ENCODE measurements around the gene USP40. TPM values are rescaled to one million over a fixed set of nuclear protein-coding genes. Genes with fewer than 3 reads are reported as not detected.
A peak's percentile ranks its signal among the peaks of the same experiment; 100 is the strongest.

Gene USP40
- total RNA-seq, 2 experiments from 2014 or later = 5.5 to 6.0 TPM

DNA sequence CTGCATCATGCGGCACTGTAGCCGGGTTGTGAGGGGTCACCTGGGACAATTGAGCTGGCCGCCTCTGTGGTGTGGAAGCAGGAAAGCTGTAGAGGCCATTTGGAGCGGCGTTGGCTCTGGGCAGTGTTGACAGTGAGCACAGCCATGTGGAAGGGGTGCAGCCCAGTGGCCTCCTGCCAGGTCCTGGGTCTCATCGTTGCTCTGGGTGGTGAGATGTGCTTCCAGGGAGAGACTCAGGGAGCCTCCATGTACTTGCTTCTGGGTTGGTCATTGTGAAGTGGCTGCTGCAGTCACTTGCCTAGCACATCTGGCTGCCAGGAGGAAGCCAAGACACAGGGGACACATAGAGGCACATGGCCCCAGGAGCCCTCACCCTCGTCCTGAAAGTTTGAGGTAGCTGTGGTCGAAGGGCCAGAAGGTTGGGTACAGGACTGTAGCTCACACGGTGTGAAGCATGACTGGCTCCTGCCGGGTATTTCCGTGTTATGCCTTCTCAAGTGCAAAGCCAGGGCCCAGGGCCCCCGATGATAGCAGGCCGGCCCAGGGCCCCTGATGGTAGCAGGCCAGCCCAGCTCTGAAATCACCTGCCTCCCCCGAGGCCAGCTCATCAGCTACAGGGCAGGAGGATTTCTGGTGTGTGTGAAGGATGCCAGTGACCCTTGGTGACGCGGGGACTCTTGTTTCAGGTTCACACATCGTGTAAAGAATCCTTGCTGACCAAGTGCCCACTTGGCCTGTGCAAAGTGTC is 129.7 kb downstream of the USP40 start:
- H3K27me3 Mint-ChIP-seq = no peaks in the 10 kb centered on the region
- DNase-seq = no peak
- ChIA-PET POLR2A (no interaction called here), CTCF (interaction anchor here (0.7 kb wide), 1 partner anchor 22 kb away, joined by 3 read pairs; no protein-coding TSS in a partner anchor)
- H3K4me3 Mint-ChIP-seq = no peak overlapping the region
- H3K36me3 Mint-ChIP-seq (ENCODE audit: low read depth) = peaks cover 41% of the 10 kb centered on the region
- no peaks in the 10 kb centered on the region for H3K9me3 Mint-ChIP-seq
- H3K27ac Mint-ChIP-seq = peak overlapping the region; percentile 1
- H3K4me1 Mint-ChIP-seq = peaks cover 15% of the 10 kb centered on the region

DNA sequence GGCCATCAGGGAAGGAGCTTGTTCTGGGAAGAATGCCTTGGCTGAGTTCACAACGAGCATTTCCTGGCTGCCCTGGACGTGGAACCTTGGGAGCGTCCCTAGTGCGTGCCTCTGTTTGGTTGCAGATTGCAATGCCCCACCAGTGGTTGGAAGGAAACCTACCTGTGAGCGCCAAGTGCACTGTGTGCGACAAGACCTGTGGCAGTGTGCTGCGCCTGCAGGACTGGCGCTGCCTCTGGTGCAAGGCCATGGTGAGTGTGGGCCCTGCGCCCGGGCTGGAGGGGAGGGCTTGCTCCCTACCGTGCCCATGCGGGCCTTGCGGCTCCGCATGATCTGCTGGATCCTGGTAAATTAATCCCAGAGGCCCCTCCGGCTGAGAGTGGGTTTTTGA is 130.4 kb downstream of the USP40 start:
- no peaks in the 10 kb centered on the region for H3K9me3 Mint-ChIP-seq

DNA sequence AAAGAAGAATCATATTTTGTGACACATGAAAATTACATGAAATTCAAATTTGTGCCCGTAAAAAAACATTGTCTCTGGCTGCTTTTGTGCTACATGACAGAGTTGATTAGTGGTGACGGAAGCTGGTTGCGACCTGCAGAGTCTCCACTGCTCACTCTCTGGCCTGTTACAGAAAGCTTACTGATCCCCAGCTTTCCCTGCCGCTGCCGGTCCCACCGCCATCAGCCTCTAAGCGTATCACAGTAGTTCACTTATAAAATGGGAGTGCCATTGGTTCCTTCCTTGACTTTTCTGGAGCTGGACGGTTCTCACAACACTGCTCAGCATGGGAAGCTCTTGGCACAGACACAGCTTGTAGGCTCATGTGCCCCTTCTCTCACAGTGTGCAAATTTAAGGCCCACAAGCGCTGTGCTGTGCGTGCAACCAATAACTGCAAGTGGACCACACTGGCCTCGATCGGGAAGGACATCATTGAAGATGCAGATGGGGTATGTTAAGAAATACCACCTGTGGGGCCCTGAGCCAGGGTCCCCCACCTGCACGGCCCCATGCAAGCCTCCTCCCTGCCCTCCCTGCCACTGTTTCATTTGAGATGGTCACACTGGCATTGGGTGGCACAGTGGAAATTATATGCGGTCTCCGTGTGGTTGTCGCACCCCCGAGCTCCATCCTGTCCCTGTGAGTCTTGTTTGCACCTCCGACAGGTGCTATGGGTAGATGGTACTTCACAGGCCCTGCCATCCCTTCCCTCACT is 131.0 kb downstream of the USP40 start:
- POLR2A ChIA-PET = no interaction called here

More for the DNA sequence above, 130.4 kb downstream of the USP40 start:
- ChIA-PET CTCF (interaction anchor here (1.1 kb wide), 1 partner anchor 11 kb away, joined by 3 read pairs; no protein-coding TSS in a partner anchor), POLR2A (no interaction called here)
- peaks cover 15% of the 10 kb centered on the region for H3K4me1 Mint-ChIP-seq
- no peak overlapping the region for H3K4me3 Mint-ChIP-seq
- no peaks in the 10 kb centered on the region for H3K27me3 Mint-ChIP-seq
- no peak overlapping the region for H3K27ac Mint-ChIP-seq
- H3K36me3 Mint-ChIP-seq (ENCODE audit: low read depth) = peaks cover 44% of the 10 kb centered on the region
- no peak for DNase-seq

DNA sequence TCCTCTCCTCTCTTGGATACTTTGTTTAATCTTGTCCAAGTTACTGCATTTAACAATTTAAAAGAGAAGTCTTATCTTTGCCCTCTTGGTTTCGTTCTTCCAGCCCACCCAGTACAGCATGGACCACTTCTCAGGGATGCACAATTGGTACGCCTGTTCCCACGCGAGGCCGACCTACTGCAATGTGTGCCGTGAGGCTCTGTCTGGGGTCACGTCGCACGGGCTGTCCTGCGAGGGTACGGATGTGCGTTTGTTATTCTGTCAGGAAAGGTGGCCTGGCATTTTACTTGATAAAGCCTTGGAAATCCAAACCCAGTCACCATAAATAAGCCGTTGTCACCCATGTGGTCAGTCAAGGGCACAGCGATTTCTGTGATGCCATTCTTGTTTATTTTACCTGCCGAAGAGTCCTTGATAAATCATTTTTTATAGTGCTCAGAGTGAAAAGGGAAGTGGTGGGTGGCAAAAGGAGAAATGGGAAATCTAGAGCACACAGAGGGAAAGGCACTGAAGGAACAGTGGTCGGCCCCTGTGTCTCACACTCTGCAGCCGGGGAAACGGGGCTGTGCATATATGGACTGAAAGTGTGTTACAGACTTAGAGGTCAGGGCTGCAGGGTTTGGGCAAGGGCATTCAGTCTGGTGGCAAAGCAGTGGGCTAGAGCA is 131.8 kb downstream of the USP40 start:
- ChIA-PET POLR2A (no interaction called here), CTCF (interaction anchor here (0.8 to 1.4 kb wide), 3 partner anchors 9 to 10 kb away, joined by 3 read pairs; no protein-coding TSS in a partner anchor)
- H3K36me3 Mint-ChIP-seq (ENCODE audit: low read depth) = peaks cover 50% of the 10 kb centered on the region
- peaks cover 16% of the 10 kb centered on the region for H3K4me1 Mint-ChIP-seq
- H3K27ac Mint-ChIP-seq = no peak overlapping the region
- no peak overlapping the region for H3K4me3 Mint-ChIP-seq
- no peak for DNase-seq
- no peaks in the 10 kb centered on the region for H3K9me3 Mint-ChIP-seq
- H3K27me3 Mint-ChIP-seq = no peaks in the 10 kb centered on the region

More for the DNA sequence above, 131.0 kb downstream of the USP40 start:
- no peak for DNase-seq
- no peaks in the 10 kb centered on the region for H3K9me3 Mint-ChIP-seq
- H3K4me3 Mint-ChIP-seq = no peak overlapping the region
- CTCF ChIA-PET = interaction anchor here (1.1 kb wide), 1 partner anchor 10 kb away, joined by 3 read pairs; no protein-coding TSS in a partner anchor
- no peaks in the 10 kb centered on the region for H3K27me3 Mint-ChIP-seq
- H3K36me3 Mint-ChIP-seq (ENCODE audit: low read depth) = peaks cover 44% of the 10 kb centered on the region
- H3K4me1 Mint-ChIP-seq = peaks cover 13% of the 10 kb centered on the region
- H3K27ac Mint-ChIP-seq = no peak overlapping the region

DNA sequence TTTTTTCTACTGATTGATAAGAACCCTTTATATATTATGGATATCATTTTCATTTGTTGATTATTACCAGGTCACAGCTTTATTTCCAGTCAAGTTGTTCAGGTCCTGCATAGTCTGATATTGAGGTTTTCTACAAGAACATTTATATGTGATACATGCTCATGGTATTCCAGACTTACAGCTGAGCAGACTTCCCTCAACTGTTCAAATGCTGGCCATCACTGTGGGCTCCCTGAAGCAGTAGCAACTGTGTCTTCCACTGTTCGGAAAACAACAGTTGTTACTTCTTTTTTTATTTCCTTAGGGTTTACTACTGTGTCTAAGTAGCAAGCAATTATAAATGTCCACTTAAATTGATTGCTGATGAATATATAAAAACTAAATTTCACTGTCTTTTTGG is 132.8 kb downstream of the USP40 start:
- Mint-ChIP-seq H3K9me3 (no peaks in the 10 kb centered on the region), H3K4me3 (no peak overlapping the region), H3K27me3 (no peaks in the 10 kb centered on the region), H3K4me1 (peaks cover 26% of the 10 kb centered on the region), H3K36me3 (ENCODE audit: low read depth) (peaks cover 50% of the 10 kb centered on the region), H3K27ac (no peak overlapping the region)
- CTCF ChIA-PET = interaction anchor here (1.4 kb wide), 1 partner anchor 10 kb away, joined by 3 read pairs; no protein-coding TSS in a partner anchor
- no peak for DNase-seq
- POLR2A ChIA-PET = no interaction called here

DNA sequence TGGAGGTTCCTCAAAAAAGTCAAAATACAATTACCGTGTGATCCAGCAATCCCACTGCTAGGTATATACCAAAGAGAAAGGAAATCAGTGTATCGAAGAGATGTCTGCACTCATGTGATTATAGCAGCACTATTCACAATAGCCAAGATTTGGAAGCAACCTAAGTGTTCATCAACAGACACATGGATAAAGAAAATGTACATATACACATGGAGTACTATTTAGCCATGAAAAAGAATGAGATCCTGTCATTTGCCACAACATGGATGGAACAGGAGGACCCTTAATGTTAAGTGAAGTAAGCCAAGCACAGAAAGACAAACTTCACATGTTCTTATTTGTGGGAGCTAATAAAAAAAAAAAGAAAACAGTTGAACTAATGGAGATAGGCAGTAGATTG is 133.6 kb downstream of the USP40 start:
- H3K4me3 Mint-ChIP-seq = no peak overlapping the region
- H3K27ac Mint-ChIP-seq = no peak overlapping the region
- DNase-seq = no peak
- POLR2A ChIA-PET = no interaction called here
- H3K4me1 Mint-ChIP-seq = peaks cover 33% of the 10 kb centered on the region
- no peaks in the 10 kb centered on the region for H3K9me3 Mint-ChIP-seq
- H3K27me3 Mint-ChIP-seq = no peaks in the 10 kb centered on the region
- H3K36me3 Mint-ChIP-seq (ENCODE audit: low read depth) = peaks cover 52% of the 10 kb centered on the region
- CTCF ChIA-PET = interaction anchor here (1.4 kb wide), 1 partner anchor 10 kb away, joined by 3 read pairs; no protein-coding TSS in a partner anchor

DNA sequence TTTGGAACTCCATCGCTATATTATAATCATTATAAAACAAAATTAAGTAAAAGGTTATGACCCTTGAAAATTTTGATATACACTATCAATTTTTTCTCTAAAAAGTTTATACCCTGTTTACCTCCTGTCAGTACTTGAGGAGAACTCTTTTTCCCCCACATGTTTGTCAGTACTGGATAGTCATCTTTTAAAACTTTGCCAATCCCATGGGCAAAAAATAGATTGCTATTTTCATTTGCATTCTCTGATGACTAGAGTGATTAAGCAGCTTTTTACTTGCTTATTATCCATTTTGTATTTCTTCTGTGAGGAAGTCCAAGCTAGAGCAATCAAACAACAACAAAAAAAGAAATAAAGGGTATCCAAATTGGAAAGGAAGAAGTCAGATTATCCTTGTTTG is 135.9 kb downstream of the USP40 start:
- Mint-ChIP-seq H3K27ac (no peak overlapping the region), H3K36me3 (ENCODE audit: low read depth) (peaks cover 63% of the 10 kb centered on the region), H3K9me3 (peaks cover 12% of the 10 kb centered on the region), H3K4me3 (no peak overlapping the region), H3K27me3 (no peaks in the 10 kb centered on the region), H3K4me1 (peaks cover 54% of the 10 kb centered on the region)
- CTCF ChIA-PET = interaction anchor here (2.3 kb wide), 1 partner anchor 26 kb away, joined by 8 read pairs; no protein-coding TSS in a partner anchor
- POLR2A ChIA-PET = no interaction called here
- no peak for DNase-seq

DNA sequence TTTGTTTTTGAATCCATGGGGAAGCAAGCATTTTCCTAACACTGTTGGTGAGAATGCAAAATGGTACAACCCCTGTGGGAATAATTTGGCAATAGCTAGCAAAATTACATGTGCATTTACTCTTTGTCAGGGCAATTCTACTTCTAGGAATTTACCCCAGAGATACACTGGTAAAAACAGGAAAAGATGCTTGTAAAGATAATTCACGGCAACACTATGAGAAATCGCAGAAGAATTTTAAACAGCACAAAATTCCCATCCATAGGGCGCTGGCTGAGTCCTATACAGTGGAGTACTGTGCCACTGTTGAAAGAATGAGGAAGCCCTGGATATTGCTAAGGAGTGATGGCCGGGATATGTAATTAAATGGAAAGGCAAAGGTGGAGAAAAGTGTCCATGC is 136.5 kb downstream of the USP40 start:
- peaks cover 56% of the 10 kb centered on the region for H3K4me1 Mint-ChIP-seq
- peaks cover 66% of the 10 kb centered on the region for H3K36me3 Mint-ChIP-seq (ENCODE audit: low read depth)
- no peak overlapping the region for H3K27ac Mint-ChIP-seq

DNA sequence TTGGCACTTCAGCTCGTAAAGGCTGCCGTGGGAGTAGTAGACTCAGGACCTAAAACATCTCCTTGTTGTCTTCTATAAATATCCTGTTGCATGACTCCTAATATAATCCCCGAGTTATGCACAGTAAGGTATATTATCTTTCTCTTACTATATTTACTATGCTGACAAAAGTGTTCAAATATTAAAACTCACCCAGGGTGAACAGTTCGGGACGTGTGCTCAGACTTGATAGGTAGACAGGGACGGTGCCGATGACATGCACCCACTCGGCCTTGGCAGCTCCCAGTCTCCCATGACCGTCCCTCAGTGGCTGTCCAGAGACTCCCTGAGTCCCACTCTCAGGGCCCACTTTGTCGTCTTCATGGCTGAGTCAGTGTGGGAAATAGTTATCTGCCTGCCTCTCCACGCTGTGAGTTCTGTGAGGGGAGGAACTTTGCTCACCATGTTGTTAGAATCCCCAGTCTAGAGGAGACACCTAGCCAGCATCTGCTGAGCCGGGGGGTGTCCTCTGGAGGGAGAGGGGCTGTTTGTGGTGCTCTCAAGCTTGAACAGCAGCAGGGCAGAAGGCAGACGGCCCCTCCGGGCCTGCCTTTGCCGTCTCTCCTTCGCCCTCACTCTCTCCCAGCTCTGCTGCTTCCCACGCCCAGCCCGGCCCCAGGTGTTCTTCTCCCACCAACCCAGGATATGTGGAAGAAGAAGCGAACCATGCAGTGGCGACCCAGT is 137.2 kb downstream of the USP40 start:
- POLR2A ChIA-PET = no interaction called here
- peaks cover 64% of the 10 kb centered on the region for H3K36me3 Mint-ChIP-seq (ENCODE audit: low read depth)
- DNase-seq = no peak

More for the DNA sequence above, 136.5 kb downstream of the USP40 start:
- Mint-ChIP-seq H3K4me3 (no peak overlapping the region), H3K27me3 (no peaks in the 10 kb centered on the region), H3K9me3 (peaks cover 13% of the 10 kb centered on the region)
- CTCF ChIA-PET = interaction anchor here (2.3 kb wide), 1 partner anchor 26 kb away, joined by 8 read pairs; no protein-coding TSS in a partner anchor
- POLR2A ChIA-PET = no interaction called here
- no peak for DNase-seq

DNA sequence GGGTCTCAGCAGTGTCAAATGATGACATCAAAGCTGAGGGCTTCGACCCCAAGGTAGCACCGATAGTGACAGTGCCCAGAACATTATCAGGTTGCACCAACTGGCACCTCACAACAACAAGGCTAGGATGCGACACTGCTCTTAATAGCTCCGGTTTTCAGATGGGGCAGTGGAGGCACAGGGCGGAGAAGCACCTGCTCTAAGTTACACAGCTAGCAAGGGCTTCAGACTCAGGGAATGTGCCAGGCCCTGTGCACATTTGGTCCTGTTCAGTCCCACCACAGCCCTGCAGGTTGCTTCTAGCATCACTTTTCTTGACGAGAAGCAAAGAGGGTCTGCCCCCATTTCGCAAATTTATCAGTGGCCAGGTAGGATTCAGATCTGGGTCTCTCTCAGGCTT is 138.1 kb downstream of the USP40 start:
- POLR2A ChIA-PET = no interaction called here
- Mint-ChIP-seq H3K36me3 (ENCODE audit: low read depth) (peaks cover 73% of the 10 kb centered on the region), H3K4me1 (peaks cover 68% of the 10 kb centered on the region), H3K27ac (no peak overlapping the region), H3K27me3 (no peaks in the 10 kb centered on the region), H3K9me3 (peaks cover 18% of the 10 kb centered on the region), H3K4me3 (no peak overlapping the region)
- CTCF ChIA-PET = interaction anchor here (0.9 to 1.3 kb wide), 4 partner anchors 9 to 15 kb away, joined by 3 to 4 read pairs (median 3); no protein-coding TSS in a partner anchor
- DNase-seq = peak; percentile 3

More for the DNA sequence above, 137.2 kb downstream of the USP40 start:
- no peak overlapping the region for H3K4me3 Mint-ChIP-seq
- H3K4me1 Mint-ChIP-seq = peaks cover 59% of the 10 kb centered on the region
- H3K27ac Mint-ChIP-seq = no peak overlapping the region
- H3K27me3 Mint-ChIP-seq = no peaks in the 10 kb centered on the region
- CTCF ChIA-PET = interaction anchor here (1.1 to 2.3 kb wide), 2 partner anchors 10 to 25 kb away, joined by 3 to 8 read pairs; no protein-coding TSS in a partner anchor
- H3K9me3 Mint-ChIP-seq = peaks cover 13% of the 10 kb centered on the region

DNA sequence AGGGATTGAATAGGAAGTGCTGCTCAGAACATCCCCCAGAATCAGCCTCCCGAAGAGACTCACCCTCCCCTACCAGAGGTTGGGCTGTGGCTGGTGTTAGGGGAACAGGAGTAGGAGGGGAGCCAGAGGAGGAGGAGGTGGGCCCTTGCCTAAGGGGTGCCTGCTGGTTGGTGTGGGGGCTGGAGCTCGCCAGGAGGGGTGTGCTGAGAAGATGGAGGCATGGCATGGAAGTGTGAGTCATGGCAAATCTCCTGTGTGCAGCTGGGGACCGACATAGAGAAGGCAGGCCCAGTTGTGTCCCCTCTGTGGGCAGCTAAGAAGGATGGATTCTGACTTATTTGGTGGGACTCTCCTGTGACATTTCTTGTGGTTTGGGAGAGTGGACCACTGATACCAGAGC is 138.6 kb downstream of the USP40 start:
- peaks cover 22% of the 10 kb centered on the region for H3K9me3 Mint-ChIP-seq
- no peaks in the 10 kb centered on the region for H3K27me3 Mint-ChIP-seq
- POLR2A ChIA-PET = no interaction called here
- peaks cover 69% of the 10 kb centered on the region for H3K4me1 Mint-ChIP-seq
- DNase-seq = peak; percentile 1
- peaks cover 77% of the 10 kb centered on the region for H3K36me3 Mint-ChIP-seq (ENCODE audit: low read depth)
- CTCF ChIA-PET = interaction anchor here (0.6 to 1.3 kb wide), 5 partner anchors 9 to 319 kb away, joined by 3 to 4 read pairs (median 3); no protein-coding TSS in a partner anchor
- H3K27ac Mint-ChIP-seq = peak overlapping the region; percentile 51
- no peak overlapping the region for H3K4me3 Mint-ChIP-seq

Data from activated CD4-positive, alpha-beta T cell treated with anti-CD3 and anti-CD28 coated beads, Interleukin-2, amount 10 ng/mL, durations not matched to agents 7 days and 5 days (primary cell).